ENCODE data around the gene GABRR3.
A peak's percentile ranks its signal among the peaks of the same experiment; 100 is the strongest.

GABRR3 gene

DNA sequence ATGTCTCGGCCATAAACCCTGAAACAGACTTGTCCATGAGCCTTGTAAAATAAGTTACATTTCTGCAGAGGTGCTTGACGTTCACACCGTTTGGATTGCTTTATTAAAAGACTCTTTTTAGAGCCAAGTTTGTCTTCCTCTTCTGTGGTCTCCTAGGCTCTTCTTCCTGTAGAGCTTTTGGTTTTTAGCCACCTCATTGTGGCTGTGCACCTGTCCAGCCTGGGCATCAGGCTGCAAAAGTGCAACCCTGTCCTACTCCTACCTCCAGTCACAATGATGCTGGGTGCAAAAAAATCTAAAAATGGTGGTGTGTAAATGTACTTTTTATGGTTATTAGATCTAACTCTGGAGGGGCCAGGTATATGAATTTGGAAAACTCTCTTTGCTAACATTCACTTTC lies 60.1 kb downstream of the GABRR3 start:
- Histone ChIP-seq H3K27ac (replicated peaks) (no peak overlapping the region), H3K27me3 (ENCODE audit: insufficient read depth, poor library complexity, severe bottlenecking) (no peaks in the 10 kb centered on the region), H3K4me3 (replicated peaks; ENCODE audit: insufficient read depth, low read length) (no peak overlapping the region)
- peak in 1 of 2 experiments; percentile 31 for DNase-seq (ENCODE audit: low read depth in 1 of 2, low spot score in 1 of 2)
- TF ChIP-seq SPI1 (IDR thresholded peaks at IDR 0.05; ENCODE audit: borderline replicate concordance, low read depth) (peak; percentile 45; the same call in 1 of the 2 replicates), GABPA (IDR thresholded peaks at IDR 0.05; ENCODE audit: low read depth) (no peak)

DNA sequence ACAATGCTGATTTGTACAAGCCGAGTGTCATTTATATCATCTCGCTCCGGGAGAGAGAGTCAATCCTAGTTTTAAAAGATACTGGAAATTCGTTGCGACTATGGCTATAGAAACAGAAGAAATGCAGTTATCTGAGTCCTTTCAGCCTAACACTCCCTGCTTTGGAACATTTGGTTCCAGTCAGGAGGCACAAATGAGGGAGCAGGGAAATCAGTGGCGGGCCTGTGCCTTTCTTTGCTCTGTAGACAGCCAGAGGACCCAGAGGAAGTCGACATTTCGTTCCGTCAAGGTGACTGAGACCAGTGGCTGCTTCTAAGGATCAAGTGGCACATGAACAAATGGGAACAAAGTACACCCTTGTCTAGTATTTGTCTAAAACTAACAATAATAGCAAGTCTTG lies 62.1 kb downstream of the GABRR3 start:
- Histone ChIP-seq H3K27me3 (ENCODE audit: insufficient read depth, poor library complexity, severe bottlenecking) (no peaks in the 10 kb centered on the region), H3K27ac (replicated peaks) (no peak overlapping the region)

DNA sequence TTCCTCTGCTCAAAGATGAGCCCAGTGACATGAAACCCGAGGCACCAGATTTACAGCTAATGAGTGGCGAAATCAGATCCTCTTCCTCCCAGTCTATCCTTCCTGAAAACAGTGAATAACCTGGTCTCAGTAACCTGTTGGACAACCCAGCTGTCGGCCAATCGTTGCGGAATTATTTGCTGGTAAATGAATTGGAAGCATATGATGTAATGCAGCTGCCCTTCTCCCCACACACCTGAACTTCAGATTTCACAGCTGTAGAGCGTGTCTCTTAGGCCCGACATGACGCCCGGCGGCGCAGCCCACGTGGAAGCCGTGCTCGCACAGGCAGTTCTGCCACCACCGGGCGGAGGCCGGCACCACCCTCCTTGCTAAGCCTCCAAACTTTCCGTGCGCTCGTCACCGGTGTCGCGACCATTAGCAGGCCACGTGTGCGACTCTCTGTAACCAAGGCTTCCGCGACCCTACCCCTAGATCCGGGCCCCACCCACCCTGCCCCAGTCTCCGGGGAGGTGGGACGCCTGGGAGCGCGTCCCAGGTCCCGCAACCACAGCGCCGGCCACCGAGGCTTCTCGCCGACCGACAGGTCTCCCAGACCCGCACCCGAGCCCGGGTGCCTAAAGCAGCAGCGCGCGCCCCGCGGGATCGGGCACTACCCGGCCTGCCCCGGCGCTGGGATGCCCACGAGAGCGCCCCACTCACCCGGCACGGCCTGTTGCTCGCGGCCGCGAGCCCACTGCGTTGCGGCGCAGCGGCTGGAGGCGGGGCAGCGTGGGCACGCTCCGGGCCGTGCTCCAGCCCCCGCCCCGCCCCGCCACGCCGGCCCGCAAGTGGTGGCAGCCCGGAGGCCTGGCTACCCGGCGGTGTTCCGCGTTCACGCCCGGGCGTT lies 63.2 kb downstream of the GABRR3 start, which contains the start of gene RIOX2:
Gene RIOX2, minus strand, starts transcription at position 753 of the 889 bp plus-strand sequence. CDS start 4,838 bp downstream, outside the sequence.
- Histone ChIP-seq H3K27me3 (ENCODE audit: insufficient read depth, poor library complexity, severe bottlenecking) (no peaks in the 10 kb centered on the region), H3K27ac (replicated peaks) (peak within 1 kb of the TSS; percentile 65), H3K4me3 (replicated peaks; ENCODE audit: insufficient read depth, low read length) (peak within 1 kb of the TSS; percentile 59)
- peak; percentile 32; the same call in 1 of the 2 replicates for TF ChIP-seq SPI1 (IDR thresholded peaks at IDR 0.05; ENCODE audit: borderline replicate concordance, low read depth)
- TF ChIP-seq GABPA (IDR thresholded peaks at IDR 0.05; ENCODE audit: low read depth) = no peak
- TF ChIP-seq, protein P1, sequence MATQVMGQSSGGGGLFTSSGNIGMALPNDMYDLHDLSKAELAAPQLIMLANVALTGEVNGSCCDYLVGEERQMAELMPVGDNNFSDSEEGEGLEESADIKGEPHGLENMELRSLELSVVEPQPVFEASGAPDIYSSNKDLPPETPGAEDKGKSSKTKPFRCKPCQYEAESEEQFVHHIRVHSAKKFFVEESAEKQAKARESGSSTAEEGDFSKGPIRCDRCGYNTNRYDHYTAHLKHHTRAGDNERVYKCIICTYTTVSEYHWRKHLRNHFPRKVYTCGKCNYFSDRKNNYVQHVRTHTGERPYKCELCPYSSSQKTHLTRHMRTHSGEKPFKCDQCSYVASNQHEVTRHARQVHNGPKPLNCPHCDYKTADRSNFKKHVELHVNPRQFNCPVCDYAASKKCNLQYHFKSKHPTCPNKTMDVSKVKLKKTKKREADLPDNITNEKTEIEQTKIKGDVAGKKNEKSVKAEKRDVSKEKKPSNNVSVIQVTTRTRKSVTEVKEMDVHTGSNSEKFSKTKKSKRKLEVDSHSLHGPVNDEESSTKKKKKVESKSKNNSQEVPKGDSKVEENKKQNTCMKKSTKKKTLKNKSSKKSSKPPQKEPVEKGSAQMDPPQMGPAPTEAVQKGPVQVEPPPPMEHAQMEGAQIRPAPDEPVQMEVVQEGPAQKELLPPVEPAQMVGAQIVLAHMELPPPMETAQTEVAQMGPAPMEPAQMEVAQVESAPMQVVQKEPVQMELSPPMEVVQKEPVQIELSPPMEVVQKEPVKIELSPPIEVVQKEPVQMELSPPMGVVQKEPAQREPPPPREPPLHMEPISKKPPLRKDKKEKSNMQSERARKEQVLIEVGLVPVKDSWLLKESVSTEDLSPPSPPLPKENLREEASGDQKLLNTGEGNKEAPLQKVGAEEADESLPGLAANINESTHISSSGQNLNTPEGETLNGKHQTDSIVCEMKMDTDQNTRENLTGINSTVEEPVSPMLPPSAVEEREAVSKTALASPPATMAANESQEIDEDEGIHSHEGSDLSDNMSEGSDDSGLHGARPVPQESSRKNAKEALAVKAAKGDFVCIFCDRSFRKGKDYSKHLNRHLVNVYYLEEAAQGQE (IDR thresholded peaks at IDR 0.05; ENCODE audit: insufficient replicate concordance, low read depth) = no peak
- DNase-seq (ENCODE audit: low read depth in 1 of 2, low spot score in 1 of 2) = peak; percentile 41 to 74

More for the DNA sequence above, 62.1 kb downstream of the GABRR3 start:
- TF ChIP-seq GABPA (IDR thresholded peaks at IDR 0.05; ENCODE audit: low read depth) (no peak), SPI1 (IDR thresholded peaks at IDR 0.05; ENCODE audit: borderline replicate concordance, low read depth) (no peak)
- no peak for DNase-seq (ENCODE audit: low read depth in 1 of 2, low spot score in 1 of 2)
- no peak overlapping the region for H3K4me3 ChIP-seq (replicated peaks; ENCODE audit: insufficient read depth, low read length)

DNA sequence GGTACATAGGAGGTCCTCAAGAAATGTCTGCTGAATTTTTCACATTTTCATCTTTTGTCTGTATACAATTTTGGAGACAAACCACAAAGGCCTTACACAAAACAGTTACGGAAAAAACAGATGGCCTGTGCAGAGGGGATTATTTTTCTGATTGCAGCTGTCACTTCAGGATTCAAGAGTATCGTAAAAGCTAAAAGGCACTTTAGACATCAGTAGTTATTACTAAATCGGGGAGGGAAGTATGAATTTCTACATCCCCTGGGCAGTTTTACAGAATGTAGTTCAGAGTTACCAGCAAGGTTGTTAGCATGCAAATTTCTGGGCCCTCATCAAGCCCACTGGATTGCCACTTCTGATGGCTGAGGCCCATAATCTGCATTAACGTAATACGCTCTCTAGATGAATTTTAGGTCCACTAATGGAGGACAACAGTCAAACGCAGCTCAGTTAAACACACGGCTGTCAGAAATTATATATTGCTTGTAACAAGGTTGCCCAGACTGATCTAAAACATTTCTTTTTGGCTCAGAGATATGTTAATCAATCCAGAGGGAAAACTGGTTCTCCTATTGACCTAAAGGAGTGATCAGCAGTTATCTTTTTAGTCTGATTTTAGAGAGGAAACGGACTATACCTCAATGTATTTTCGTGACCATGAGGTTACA lies 64.0 kb downstream of the GABRR3 start:
- Histone ChIP-seq H3K27me3 (ENCODE audit: insufficient read depth, poor library complexity, severe bottlenecking) (no peaks in the 10 kb centered on the region), H3K4me3 (replicated peaks; ENCODE audit: insufficient read depth, low read length) (peak overlapping the region; percentile 59), H3K27ac (replicated peaks) (no peak overlapping the region)
- DNase-seq (ENCODE audit: low read depth in 1 of 2, low spot score in 1 of 2) = peak in 1 of 2 experiments; percentile 5
- TF ChIP-seq SPI1 (IDR thresholded peaks at IDR 0.05; ENCODE audit: borderline replicate concordance, low read depth) (no peak), POLR2AphosphoS5 (IDR thresholded peaks at IDR 0.05; ENCODE audit: low read depth) (no peak)
- TF ChIP-seq, protein P2, sequence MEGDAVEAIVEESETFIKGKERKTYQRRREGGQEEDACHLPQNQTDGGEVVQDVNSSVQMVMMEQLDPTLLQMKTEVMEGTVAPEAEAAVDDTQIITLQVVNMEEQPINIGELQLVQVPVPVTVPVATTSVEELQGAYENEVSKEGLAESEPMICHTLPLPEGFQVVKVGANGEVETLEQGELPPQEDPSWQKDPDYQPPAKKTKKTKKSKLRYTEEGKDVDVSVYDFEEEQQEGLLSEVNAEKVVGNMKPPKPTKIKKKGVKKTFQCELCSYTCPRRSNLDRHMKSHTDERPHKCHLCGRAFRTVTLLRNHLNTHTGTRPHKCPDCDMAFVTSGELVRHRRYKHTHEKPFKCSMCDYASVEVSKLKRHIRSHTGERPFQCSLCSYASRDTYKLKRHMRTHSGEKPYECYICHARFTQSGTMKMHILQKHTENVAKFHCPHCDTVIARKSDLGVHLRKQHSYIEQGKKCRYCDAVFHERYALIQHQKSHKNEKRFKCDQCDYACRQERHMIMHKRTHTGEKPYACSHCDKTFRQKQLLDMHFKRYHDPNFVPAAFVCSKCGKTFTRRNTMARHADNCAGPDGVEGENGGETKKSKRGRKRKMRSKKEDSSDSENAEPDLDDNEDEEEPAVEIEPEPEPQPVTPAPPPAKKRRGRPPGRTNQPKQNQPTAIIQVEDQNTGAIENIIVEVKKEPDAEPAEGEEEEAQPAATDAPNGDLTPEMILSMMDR (IDR thresholded peaks at IDR 0.05; ENCODE audit: insufficient read depth, low read length) = no peak

DNA sequence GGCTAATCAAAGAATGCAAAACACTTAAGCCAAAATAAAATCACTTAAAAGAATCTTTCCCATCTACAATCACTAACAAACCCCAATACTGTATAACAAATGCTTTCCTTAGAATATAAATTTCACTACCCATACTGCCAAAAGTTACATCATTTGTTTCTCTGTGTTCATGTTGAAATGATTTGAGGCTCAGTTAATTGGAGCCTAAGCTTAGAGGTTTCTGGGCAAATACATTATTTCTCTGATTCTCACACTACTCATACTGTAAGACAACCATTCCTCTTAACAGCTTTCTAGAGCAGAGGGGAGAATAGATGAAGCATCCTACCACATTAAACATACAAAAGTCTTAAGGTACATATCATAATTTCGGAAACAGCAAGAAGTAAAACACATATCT lies 65.0 kb downstream of the GABRR3 start:
- Histone ChIP-seq H3K27ac (replicated peaks) (no peak overlapping the region), H3K27me3 (ENCODE audit: insufficient read depth, poor library complexity, severe bottlenecking) (no peaks in the 10 kb centered on the region), H3K4me3 (replicated peaks; ENCODE audit: insufficient read depth, low read length) (no peak overlapping the region)
- DNase-seq (ENCODE audit: low read depth in 1 of 2, low spot score in 1 of 2) = no peak
- TF ChIP-seq SPI1 (IDR thresholded peaks at IDR 0.05; ENCODE audit: borderline replicate concordance, low read depth) = no peak
- TF ChIP-seq, protein P2 (IDR thresholded peaks at IDR 0.05; ENCODE audit: insufficient read depth, low read length) = no peak
- TF ChIP-seq GABPA (IDR thresholded peaks at IDR 0.05; ENCODE audit: low read depth) = no peak
- TF ChIP-seq, protein P1 (IDR thresholded peaks at IDR 0.05; ENCODE audit: insufficient replicate concordance, low read depth) = no peak
- TF ChIP-seq POLR2AphosphoS5 (IDR thresholded peaks at IDR 0.05; ENCODE audit: low read depth) = no peak

Measured in HL-60 (cell line).